GOT3 (cell line): ENCODE data around the gene FNDC3B.

Experiments used
- DNase-seq: peaks from one replicate; lab custom pipeline; 2025; ENCODE audit warnings: mixed read lengths; lab: John Stamatoyannopoulos, UW

FNDC3B gene

DNA sequence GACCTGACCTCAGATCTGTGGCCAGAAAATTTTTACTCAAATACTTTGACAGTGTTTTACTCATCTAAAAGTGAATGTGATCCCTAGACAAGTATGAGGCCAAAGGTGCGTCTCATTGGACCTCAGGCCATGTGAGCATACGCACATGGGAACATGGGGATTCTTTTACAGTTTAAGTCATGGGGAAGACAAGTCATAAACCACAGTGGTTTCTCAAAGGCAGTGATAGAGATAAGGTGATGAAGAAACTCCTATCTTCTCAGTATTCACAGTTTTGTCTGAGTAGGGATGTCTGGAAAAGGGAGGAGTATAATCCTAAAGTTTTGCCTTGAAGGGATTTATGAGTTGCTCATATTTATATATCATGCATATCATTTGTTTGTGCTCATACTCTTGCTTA is 173.8 kb downstream of the FNDC3B start:
- DNase-seq = no peak

DNA sequence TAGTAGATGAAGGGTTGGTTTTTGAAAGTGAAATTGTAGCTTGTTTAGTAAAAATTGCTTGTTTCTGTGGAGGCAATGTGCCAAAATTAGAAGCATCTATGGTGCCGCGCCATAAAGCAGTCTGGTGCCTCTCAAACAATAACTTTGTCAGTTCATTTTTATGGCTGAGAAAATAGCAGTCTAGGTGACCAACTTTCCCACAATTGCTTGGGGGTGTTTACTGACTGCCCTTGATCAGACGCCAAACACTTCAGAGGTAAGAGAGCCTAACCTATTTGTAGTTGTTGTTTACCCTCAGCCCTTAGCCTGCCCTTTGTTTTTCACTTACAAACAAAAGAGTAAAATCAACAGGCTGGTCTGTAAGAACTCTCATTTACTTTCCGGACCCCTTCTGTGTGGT is 174.5 kb downstream of the FNDC3B start:
- no peak for DNase-seq

DNA sequence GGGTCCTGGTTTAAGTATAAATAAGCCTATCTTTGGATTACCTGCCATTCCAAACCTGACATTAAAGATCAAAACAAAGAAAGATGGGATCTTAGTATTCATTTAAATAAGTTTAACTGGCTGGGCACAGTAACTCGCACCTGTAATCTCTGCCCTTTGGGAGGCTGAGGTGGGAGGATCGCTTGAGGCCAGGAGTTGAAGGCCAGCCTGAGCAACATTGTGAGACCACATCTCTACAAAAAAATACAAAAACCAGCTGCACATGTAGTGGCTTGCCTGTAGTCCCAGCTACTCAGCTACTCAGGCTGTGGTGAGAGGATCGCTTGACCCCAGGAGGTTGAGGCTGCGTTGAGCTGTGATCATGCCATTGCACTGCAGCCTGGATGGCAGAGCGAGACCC is 176.9 kb downstream of the FNDC3B start:
- DNase-seq = no peak

DNA sequence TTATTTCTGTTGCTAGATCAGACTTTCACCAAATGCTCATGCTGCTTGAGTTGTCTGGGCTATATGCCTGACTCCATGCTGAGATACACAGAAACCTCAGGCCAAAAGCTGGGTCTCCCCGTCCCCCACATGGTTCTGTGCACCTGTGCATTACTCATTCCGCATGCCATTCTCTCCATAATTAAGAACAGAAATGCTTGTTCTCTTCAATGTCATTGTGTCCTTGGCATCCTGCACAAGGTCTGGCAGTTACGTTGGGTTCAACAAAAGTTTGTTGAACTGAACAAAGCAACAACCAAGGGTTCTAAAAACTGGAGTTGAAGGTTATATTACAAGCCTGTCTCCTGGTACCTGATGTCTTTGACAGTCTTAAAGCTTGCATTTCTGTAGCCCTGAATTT is 177.5 kb downstream of the FNDC3B start:
- DNase-seq = no peak

DNA sequence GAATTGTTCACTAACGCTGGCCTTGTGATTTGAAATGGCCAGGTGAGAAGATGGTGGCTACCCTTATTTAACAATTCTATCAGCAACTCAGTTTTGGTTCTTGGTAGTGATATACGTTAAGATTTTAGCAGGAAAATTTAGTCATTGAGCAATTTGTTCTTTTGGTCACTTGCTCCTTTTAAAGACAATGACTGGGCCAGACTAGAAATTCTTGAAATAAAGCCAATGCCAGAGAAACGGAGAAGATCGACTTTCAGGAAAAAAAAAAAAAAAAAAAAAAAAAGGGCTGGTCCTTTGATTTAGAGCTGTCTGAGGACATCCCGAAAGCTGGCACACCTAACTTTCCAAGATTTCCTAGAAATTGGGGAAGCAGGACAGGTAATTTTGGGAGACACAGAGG is 178.5 kb downstream of the FNDC3B start:
- no peak for DNase-seq

DNA sequence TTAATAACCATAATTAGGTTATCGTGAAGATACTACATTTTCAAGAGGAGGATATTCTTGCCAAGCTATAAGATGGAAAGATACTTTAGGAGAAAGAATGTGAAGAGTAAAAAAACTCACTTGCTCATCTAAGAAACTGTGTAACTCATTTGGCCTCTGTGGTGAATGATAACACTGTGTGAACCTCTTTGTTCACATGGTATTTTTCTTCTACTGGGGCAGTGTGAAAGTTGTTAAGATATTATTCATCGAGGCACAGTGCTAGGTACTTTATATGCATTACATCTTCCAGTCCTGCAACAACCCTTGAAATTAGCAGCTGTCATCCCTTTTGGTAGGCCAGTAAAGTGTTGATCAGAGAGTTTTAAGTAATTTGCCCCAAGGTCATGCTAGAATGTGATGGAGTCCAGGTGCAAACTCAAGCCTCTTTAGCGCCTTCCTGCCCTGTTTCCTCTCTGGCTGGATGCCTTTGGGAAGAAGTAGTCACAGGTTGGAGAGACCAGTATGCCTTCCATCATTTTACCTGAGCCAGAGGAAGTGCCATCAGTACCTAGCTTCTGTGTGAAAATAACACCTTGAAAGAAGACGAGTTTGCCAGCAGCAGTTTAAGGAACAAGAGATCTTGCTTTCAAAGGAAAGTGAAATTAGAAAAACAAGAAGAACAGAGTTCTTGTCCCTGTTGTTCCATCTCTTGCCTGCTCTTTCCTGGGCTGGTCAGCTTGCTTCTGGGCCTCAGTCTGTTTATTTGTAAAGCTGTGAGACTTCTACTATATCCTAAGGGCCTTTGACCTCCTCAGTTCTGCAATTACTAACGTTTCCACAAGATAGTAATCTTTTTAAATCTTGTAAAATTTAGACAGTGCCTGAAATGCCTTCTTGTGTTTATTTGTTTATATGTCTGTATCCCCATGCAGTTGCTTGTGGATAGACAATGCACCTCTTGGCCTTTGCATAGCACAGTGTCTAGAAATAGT is 179.3 kb downstream of the FNDC3B start:
- no peak for DNase-seq

DNA sequence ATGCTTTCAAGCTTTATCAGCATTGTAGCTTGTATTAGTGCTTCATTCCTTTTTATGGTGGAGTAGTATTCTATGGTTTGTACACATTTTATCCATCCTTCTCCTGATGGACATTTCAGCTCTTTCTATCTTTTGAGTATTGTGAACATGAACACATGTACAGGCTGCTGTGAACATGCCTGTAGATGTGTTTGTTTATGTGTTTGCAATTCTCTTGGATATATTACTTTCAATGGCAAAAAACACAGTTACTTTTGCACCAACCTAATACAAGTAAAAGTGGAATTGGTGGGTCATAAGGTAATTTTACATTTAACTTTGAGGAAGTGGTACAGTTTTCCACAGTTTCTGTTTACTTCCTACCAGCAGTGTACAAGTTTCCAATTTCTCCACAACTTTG is 180.4 kb downstream of the FNDC3B start:
- no peak for DNase-seq

DNA sequence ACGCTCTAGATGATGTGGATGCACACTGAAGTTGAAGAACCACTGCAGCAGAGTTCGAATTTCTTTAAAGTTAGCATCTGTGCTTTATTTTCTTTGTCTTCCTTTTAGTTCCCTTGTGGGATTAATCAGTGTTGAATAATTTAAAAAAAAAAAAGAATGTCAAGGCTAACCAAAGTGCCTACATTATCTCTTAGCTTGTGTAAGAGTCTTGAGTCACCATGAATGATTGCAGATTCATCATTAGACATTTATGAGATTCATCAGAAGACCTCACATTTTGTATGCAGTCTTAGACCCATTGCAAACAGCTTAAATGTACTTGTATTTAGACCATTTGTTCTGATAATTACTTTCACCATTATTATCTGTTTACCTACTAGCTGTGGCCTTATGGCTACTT is 182.2 kb downstream of the FNDC3B start:
- DNase-seq = no peak

DNA sequence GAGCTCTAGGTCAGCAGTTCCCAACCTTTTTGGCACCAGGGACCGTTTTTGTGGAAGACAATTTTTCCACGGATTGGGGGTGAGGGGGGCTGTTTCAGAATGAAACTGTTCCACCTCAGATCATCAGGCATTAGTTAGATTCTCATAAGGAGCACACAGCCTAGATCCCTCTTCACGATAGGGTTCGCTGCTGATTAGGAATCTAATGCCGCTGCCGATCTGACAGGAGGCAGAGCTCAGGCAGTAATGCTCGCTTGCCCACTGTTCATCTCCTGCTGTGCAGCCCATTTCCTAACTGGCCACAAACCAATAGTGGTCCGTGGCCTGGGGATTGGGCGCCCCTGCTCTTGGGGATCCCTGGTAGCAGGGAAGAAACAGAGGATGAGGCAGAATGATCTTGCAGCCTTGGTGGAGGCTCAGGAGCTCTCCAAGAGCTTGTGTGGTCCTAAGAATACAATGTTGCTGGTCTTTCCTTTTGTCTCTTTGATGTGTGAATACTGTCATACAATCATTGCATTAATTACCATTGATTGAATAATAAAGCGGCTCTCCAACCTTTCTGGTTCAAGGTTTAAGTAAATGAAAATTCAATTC is 183.2 kb downstream of the FNDC3B start:
- DNase-seq = no peak

DNA sequence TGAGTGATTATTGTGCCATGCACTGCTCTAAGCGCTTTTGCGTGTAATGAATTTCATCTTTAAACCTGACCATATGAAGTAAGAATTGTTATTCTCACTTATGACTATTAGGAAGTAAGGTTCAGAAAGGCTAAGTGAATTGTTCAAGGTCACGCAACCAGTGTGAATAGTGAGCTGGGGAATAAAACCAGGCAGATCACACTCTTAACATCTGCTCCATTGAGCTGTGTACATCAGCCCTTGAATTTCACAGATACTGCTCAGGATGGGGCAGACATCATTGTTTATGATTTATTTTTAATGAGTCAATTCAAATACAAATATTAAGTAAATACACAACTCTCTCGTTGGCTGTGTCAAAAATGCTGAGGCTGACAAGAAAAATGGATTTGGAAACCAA is 184.5 kb downstream of the FNDC3B start:
- no peak for DNase-seq

DNA sequence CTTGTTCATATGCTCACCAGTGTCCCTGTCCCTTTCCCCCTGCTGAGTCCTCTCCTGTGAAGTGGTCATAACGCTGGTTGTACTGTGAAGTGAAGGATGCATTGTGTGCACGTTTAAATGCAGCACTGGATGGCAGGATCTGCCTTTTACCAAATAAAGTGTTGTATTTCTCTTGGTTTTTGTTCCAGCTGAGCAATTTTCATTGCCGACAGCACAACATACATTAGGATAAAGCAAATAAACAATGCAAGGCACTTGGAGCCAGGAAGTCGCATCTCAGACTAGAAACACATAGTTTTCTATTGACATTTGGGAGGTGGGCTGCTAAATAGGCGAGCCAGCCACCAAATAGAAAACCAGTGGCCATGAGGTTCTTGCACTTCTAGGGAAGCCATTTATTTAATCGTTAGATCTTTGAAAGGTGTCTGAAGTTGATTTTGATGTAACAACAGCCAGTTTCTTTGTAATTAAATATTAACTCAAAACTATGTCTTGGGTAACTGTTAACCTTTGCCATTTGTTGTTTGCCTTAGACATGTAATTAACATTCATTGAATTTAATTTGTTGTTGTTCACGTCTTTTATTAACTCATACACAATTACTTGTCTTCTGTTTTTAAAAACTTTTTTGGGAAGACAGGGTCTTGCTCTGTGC is 185.3 kb downstream of the FNDC3B start:
- DNase-seq = no peak

DNA sequence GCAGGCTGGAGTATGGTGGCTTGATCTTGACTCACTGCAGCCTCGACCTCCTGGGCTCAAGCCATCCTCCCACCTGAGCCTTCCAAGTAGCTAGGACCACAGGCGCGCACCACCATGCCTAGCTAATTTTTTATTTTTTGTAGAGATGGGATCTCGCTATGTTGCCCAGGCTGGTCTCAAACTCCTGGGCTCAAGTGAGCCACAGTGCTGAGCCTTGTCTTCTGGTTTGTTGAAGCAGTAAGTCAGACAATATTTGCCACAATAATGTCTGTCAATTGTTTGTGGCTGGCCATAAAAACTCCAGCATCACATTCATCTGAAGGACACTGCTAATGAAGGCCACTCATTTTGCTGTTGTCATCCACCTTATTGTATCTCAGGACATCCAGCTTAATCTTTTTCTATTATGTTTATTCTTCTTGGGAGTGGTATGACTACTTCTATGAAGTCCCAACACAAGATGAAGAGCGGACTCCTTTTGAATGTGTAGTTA is 185.9 kb downstream of the FNDC3B start:
- no peak for DNase-seq

DNA sequence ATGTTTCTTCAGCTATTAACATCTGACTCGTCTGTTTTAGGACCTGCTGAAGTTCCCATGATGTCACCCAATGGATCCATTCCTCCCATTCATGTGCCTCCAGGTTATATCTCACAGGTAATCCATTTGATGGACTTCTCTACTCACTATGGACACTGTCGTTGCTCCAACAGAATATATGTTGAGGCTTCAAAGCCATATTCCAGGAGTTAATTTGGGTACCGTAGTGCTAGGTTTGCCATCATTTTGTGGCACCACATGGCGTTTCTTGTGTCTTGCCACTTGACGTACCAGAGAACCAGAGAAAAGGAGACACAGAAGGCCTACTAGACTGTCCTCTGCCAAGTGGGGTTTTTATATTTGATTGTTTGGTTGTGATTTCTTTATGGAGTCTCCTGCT is 187.5 kb downstream of the FNDC3B start:
- no peak for DNase-seq

DNA sequence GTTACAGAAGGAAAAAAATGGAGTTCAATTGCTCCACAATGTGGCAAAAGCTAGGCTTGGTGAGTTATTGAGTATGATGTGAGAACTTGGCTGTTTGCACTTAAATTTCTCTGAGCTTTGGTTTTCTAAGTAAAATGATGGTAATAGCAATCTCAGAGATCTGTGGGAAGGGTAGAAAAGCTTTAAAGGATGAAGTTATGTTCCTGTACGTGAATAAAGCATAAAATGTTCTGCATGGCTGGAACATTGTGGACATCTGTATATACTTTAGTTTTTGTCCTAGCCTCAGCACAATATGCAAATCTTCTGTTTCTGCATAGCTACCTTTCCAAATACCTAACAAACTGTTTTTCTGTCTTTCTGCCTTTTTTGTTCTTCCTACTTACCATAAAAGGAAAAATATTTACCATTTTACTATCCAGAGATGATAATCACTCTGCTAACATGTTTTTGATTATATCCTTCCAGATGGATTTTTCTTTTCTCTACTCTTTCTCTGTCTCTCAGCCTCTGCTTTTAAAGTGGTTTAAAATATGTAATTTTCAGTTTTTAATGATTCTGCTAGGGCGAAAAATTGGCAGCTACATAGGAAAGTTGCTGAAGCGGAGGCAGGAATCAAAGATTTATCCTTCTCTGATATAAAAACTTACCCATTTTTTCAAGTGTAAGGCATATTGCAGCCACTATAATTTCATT is 188.1 kb downstream of the FNDC3B start:
- DNase-seq = no peak

DNA sequence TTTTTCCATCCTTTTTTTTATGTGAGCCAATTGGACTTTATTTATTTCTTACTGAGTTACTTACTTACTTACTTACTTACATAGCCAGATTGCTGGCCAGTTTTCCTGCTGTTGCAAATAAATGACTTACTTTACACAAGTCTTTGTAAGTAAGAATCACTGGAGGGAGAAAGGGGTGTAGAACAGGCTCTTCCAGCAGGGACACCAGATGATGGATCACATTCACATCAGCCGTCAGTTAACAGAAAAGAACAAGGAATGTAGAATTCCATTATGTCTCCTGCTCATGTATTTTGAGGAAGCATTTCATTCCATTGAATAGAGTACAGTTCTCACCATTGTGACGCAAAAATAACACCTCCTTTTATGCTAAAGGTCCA is 188.6 kb downstream of the FNDC3B start:
- DNase-seq = no peak

DNA sequence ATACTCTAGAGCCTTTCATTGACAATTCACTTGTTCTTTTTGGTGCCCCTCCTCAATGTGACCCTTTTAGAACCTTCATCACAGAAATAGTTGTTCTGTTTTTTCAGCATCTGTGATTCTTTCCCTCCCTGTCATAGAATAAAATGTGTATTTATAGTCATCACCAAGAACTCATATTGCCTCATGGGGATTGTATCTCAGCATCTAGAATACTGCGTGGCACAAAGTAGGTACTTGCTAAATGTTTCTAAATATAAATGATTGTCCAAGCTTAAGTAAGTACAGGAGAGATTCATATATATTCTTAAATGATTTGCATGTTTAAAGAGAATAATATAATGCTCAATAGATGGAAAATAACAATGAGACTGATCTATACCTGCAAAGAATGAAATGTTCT is 190.1 kb downstream of the FNDC3B start:
- no peak for DNase-seq

DNA sequence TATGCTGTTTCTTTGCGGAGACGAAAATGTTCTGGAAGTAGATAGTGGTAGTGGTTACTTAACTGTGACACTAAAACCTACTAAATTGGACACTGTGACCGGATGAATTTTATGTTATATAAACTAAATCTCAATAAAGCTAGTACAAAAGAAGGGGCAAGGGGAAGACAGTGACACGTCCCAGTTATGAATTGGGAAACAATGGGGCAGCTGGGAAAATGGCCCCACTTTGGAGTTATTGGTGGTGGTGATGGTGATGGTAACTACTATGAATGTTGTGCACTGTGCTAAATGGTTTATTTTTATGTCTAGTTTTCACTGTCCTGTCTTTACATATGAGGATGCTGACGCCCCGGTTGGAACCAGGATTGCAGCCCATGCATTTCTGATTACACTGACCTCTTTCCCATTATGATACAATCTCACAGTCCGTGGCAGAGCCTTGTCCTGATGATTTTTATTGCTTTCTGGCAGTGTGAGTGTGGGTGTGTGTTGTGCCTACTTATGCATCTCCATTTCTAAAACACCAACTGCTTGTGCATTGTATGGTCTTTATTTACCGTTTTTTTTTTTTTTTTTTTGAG is 192.0 kb downstream of the FNDC3B start:
- DNase-seq = no peak

DNA sequence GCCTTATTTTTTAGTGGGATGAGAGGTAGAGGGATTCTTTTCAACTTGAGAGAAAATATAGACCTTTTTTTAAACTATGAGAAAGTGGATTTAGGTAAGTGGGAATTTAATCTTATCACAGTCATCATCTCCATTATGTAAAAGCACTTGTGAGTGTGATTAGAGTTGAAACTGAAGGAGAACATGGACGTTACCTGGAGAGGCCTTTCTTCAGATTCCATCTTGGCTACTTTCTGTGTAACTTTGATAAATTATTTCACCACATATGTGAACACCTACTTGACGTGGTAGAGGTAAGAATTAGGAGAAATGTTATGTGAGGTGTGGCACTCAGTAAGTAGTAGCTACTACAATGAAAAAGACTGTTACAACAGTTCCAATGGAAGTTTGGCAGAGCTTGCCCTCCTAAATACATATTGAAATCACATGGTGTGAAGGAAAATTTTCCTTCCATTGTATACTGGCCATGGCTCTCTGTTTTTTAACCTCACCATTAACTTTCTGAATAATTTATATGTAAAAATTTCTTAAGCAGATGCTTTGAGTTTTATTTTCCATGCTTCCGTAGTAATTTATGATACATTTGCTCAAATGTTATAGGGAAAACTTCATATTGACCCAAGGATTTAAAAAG is 193.3 kb downstream of the FNDC3B start:
- no peak for DNase-seq

DNA sequence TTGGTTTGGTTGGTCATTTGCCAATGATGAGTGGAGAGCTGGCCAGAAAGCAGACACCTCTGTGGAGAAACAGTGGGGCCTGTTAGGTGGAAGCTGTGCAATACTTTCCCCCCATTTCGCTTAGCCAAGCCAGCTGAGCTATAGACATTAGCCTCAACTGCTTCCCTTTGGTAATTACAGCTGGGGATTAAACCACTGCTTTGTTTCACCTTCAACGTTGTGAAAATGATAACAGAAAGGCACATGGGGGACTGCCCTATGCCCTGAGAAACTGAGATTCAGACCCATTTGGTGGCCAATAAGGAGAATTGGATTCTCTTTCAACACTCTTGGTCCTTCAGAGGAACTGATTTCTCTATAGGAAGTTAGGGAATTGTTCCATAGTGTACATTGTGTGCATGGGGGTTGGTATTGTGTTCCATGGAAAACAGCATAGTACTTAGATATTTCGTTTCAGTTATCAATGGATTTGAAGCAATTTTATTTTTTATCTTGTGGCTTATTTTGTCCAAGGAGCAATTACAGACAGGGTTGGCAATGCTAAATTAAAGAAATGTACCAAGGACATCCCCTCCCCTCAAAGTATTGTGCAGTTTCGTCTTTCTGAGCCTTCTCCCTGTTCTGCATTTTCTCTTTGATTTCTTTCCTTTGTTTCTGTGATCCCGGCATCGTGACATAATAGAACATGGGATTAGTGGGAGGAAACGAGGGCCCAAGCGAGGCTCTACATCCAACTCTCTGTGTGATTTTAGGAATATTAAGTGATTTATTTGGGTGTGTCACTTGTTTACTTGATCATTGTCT is 194.3 kb downstream of the FNDC3B start:
- DNase-seq = no peak

DNA sequence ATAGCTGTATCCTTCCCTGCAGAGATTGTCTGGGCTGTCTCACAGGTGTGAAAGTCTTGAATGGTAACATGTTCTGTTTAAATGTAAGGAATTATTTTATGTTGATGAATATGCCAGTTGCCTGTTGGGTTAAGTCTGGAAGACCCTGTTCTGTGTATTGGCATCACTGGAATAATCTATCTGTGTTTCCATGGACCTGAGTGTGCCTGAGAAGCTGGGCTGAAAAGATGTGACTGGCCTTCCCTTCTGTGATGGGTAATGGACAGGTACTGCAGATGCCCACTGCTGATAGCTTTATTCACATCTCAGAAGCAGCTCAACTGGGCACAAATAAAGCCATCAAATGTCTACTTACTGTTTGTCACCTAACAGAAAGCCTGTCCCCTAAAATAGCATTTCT is 196.3 kb downstream of the FNDC3B start:
- no peak for DNase-seq
